ENCODE results near the gene FBXO41.

Gene FBXO41

GRCh38 chr2:73228631-73229030, 55.6 kb downstream of the FBXO41 start:
- TF ChIP-seq CTCF (IDR thresholded peaks at IDR 0.05; ENCODE audit: low read depth, low read length): no peak
- DNase-seq (ENCODE audit: extremely low read depth, low read depth): no peak

- DNase-seq (ENCODE audit: extremely low read depth, low read depth): no peak
- no peak for TF ChIP-seq CTCF (IDR thresholded peaks at IDR 0.05; ENCODE audit: low read depth, low read length)
Observed at GRCh38 chr2:73227086-73227485, 57.2 kb downstream of the FBXO41 start.

- no peak for DNase-seq (ENCODE audit: extremely low read depth, low read depth)
- TF ChIP-seq CTCF (IDR thresholded peaks at IDR 0.05; ENCODE audit: low read depth, low read length): no peak
Observed at GRCh38 chr2:73225513-73226360, 58.5 kb downstream of the FBXO41 start.

GRCh38 chr2:73223821-73224220, 60.5 kb downstream of the FBXO41 start:
- DNase-seq (ENCODE audit: extremely low read depth, low read depth): no peak
- no peak for TF ChIP-seq CTCF (IDR thresholded peaks at IDR 0.05; ENCODE audit: low read depth, low read length)

- no peak for TF ChIP-seq CTCF (IDR thresholded peaks at IDR 0.05; ENCODE audit: low read depth, low read length)
- no peak for DNase-seq (ENCODE audit: extremely low read depth, low read depth)
Observed at GRCh38 chr2:73218298-73218697, 66.0 kb downstream of the FBXO41 start.

- DNase-seq (ENCODE audit: extremely low read depth, low read depth): no peak
- TF ChIP-seq CTCF (IDR thresholded peaks at IDR 0.05; ENCODE audit: low read depth, low read length): no peak
Observed at GRCh38 chr2:73217826-73218225, 66.5 kb downstream of the FBXO41 start.

- TF ChIP-seq CTCF (IDR thresholded peaks at IDR 0.05; ENCODE audit: low read depth, low read length): no peak
- no peak for DNase-seq (ENCODE audit: extremely low read depth, low read depth)
Observed at GRCh38 chr2:73217160-73217559, 67.1 kb downstream of the FBXO41 start.

Measured in AG09319 (cell line).